RWPE2 (cell line): Measurements from ENCODE around the gene XKR8.
A peak's percentile ranks its signal among the peaks of the same experiment; 100 is the strongest.

Source experiments
- ATAC-seq: fragments of 200-7000 bp; cut with Tn5 transposase; 3 replicates; pipeline ENCODE4 v1.9.1; 2021; ENCODE audit warnings: low read depth
- DNase-seq: peaks from one replicate; pipeline ENCODE4 v3.0.0-alpha.2; 2020; ENCODE audit warnings: low spot score
- H3K27ac ChIP-seq: fragments of 450-650 bp; 2 replicates; pipeline ENCODE4 v1.5.1; 2017; ENCODE audit warnings: mild to moderate bottlenecking; ENCODE audit not compliant: poor library complexity, severe bottlenecking
- H3K27me3 ChIP-seq: fragments of 250-450 bp; sonication (Bioruptor Pico); 2 replicates; pipeline ENCODE4 v1.5.1; 2021; ENCODE audit warnings: mild to moderate bottlenecking, moderate library complexity; ENCODE audit not compliant: insufficient read depth, poor library complexity, severe bottlenecking
- H3K36me3 ChIP-seq: fragments of 250-450 bp; sonication (Bioruptor Pico); 2 replicates; pipeline ENCODE4 v1.5.1; 2020; ENCODE audit warnings: low read depth, mild to moderate bottlenecking, moderate library complexity
- H3K4me1 ChIP-seq: fragments of 250-450 bp; sonication (Bioruptor Pico); 2 replicates; pipeline ENCODE4 v1.5.1; 2021; ENCODE audit warnings: mild to moderate bottlenecking, moderate library complexity; ENCODE audit not compliant: insufficient read depth, poor library complexity, severe bottlenecking
- H3K4me3 ChIP-seq: fragments of 250-450 bp; sonication (Bioruptor Pico); 2 replicates; pipeline ENCODE4 v1.5.1; 2021; ENCODE audit warnings: mild to moderate bottlenecking, moderate library complexity; ENCODE audit not compliant: severe bottlenecking
- H3K9me3 ChIP-seq: fragments of 250-450 bp; sonication (Bioruptor Pico); 2 replicates; pipeline ENCODE4 v1.5.1; 2021; ENCODE audit warnings: mild to moderate bottlenecking, moderate library complexity; ENCODE audit not compliant: severe bottlenecking
- TF ChIP-seq, protein P1 (sequence below): fragments of 450-650 bp; IDR thresholded peaks from one replicate; pipeline ENCODE4 v1.5.1; 2017; ENCODE audit warnings: mild to moderate bottlenecking, moderate library complexity; ENCODE audit not compliant: poor library complexity, severe bottlenecking

The XKR8 gene, protein sequence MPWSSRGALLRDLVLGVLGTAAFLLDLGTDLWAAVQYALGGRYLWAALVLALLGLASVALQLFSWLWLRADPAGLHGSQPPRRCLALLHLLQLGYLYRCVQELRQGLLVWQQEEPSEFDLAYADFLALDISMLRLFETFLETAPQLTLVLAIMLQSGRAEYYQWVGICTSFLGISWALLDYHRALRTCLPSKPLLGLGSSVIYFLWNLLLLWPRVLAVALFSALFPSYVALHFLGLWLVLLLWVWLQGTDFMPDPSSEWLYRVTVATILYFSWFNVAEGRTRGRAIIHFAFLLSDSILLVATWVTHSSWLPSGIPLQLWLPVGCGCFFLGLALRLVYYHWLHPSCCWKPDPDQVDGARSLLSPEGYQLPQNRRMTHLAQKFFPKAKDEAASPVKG

DNA sequence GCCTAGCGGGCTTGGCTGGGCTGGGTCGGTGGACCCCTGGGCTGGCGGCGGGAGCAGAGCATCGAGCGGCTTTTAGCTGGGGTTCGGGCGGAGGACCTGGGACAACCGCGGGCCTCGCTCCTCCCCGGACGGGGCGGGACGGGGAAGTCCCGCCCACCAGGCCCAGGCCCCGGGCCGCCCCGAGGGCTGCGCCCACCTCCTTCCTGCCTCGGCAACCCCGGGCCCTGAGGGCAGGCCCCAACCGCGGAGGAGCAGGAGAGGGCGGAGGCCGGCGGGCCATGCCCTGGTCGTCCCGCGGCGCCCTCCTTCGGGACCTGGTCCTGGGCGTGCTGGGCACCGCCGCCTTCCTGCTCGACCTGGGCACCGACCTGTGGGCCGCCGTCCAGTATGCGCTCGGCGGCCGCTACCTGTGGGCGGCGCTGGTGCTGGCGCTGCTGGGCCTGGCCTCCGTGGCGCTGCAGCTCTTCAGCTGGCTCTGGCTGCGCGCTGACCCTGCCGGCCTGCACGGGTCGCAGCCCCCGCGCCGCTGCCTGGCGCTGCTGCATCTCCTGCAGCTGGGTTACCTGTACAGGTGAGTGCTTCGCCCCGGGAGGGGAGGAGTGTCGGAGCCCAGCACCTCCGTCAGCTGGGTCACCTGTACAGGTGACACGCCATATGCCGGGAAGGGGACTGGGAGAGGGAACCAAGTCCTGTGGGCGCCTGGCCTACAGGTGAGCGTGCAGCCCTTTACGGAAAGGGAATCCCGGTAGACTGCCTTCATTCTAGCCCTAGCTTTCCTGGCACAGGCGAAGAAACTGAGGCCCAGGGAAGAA lies at the start of gene XKR8:
Gene XKR8 (plus strand): TSS at position 182 of the 812 bp plus-strand sequence. CDS start 97 bp downstream, at position 279.
- H3K27ac ChIP-seq = peak within 1 kb of the TSS; percentile 61
- H3K36me3 ChIP-seq = no peaks in the 10 kb centered on the region
- H3K4me1 ChIP-seq = peaks cover 7% of the 10 kb centered on the region
- DNase-seq = peak; percentile 78
- TF ChIP-seq, protein P1, sequence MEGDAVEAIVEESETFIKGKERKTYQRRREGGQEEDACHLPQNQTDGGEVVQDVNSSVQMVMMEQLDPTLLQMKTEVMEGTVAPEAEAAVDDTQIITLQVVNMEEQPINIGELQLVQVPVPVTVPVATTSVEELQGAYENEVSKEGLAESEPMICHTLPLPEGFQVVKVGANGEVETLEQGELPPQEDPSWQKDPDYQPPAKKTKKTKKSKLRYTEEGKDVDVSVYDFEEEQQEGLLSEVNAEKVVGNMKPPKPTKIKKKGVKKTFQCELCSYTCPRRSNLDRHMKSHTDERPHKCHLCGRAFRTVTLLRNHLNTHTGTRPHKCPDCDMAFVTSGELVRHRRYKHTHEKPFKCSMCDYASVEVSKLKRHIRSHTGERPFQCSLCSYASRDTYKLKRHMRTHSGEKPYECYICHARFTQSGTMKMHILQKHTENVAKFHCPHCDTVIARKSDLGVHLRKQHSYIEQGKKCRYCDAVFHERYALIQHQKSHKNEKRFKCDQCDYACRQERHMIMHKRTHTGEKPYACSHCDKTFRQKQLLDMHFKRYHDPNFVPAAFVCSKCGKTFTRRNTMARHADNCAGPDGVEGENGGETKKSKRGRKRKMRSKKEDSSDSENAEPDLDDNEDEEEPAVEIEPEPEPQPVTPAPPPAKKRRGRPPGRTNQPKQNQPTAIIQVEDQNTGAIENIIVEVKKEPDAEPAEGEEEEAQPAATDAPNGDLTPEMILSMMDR = peak; percentile 62
- H3K4me3 ChIP-seq = peak within 1 kb of the TSS; percentile 48
- no peaks in the 10 kb centered on the region for H3K27me3 ChIP-seq
- H3K9me3 ChIP-seq = no peaks in the 10 kb centered on the region
- ATAC-seq = peak; percentile 87

DNA sequence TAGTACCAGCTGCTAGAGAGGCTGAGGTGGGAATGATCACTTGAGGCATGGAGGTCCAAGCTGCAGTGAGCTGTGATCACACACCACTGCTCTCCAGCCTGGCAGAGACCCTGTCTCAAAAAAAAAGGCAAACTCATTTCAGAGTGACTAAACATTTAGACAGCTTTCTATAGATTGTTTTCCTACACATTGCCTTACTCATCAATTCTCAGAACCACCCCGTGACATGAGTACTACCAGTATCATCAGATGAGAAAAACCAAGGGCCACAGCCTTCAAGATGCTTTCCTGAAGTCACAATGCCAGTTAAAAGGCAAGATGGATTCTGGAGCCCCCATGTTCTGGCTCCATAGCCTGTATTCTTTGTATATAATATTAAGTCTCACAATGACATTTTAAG lies 47.3 kb upstream of the XKR8 start:
- Histone ChIP-seq H3K4me3 (no peak overlapping the region), H3K4me1 (peaks cover 4% of the 10 kb centered on the region), H3K36me3 (peaks cover 63% of the 10 kb centered on the region), H3K27ac (no peak overlapping the region), H3K9me3 (no peaks in the 10 kb centered on the region), H3K27me3 (no peaks in the 10 kb centered on the region)
- ATAC-seq (no peak), DNase-seq (no peak)
- TF ChIP-seq, protein P1 = no peak

DNA sequence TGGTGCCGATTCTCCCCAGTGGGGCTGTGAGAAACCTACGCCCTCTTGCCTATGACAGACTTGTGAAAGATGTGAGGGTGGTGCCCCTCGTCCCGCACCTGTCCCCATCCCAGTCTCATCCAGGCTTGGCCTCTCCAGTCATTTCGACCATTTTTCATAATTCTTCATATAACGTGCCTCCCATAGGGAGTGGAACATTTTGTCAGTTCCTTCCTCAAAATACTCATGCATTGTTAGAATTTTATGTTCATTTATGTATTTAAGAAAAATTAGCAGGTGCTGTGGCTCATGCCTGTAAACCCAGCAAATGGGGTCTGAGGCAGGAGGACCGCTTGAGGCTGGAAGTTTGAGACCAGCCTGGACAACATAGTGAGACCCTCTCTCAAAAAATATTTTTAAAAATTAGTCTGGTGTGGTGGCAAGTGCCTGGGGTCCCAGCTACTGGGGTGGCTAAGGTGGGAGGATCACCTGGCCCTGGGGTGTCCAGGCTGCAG lies 44.6 kb upstream of the XKR8 start:
- Histone ChIP-seq H3K9me3 (no peaks in the 10 kb centered on the region), H3K27me3 (no peaks in the 10 kb centered on the region), H3K36me3 (peaks cover 36% of the 10 kb centered on the region), H3K27ac (no peak overlapping the region), H3K4me3 (no peak overlapping the region), H3K4me1 (peaks cover 4% of the 10 kb centered on the region)
- ATAC-seq = no peak
- TF ChIP-seq, protein P1 = no peak
- no peak for DNase-seq

DNA sequence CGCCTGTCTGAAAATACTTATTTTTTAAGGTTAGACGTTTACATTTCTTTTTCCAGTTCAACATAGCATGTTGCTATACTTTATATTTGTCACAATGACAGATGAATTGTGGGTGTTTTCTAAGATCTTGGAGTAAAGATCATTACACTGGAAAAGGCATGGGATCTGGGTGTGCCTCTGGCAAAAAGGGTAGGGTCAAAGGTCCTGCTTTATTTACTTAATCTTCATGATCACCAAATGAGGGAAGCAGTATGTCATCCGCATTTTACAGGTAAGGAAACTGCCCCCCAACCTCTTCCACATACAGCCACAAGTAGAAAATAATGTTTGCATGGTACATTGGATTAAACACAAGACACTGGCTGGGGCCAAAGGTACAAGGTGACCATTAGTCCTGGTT lies 37.5 kb upstream of the XKR8 start:
- H3K9me3 ChIP-seq = no peaks in the 10 kb centered on the region
- DNase-seq = no peak
- no peaks in the 10 kb centered on the region for H3K4me1 ChIP-seq
- TF ChIP-seq, protein P1 = no peak
- H3K4me3 ChIP-seq = no peak overlapping the region
- no peak overlapping the region for H3K27ac ChIP-seq
- H3K36me3 ChIP-seq = no peaks in the 10 kb centered on the region
- ATAC-seq = no peak
- H3K27me3 ChIP-seq = no peaks in the 10 kb centered on the region
